Activated T-helper 17 cell treated with anti-CD3 and anti-CD28 coated beads, Interleukin-2, amount 50 U/mL, for 72 hours (primary cell): ENCODE measurements around the gene MAN2A1. TPM values are rescaled to one million over a fixed set of nuclear protein-coding genes. Genes with fewer than 3 reads are reported as not detected.
"Not testable (repeated sequence)": the region's sequence is repeated elsewhere in the genome, so short reads cannot be mapped to it uniquely, and the experiment has no call there.

ENCODE experiments used
- ATAC-seq: fragments of 150-1000 bp; cut with Tn5 transposase; replicated peaks from 2 replicates; pipeline ENCODE4 v1.10.0; 2021; ENCODE audit warnings: mild to moderate bottlenecking, moderate library complexity
- H3K27ac Mint-ChIP-seq: one replicate; pipeline ENCODE4 v1.8.0; 2022; ENCODE audit warnings: mixed read lengths
- H3K27me3 Mint-ChIP-seq: one replicate; pipeline ENCODE4 v1.8.0; 2022; ENCODE audit warnings: mixed read lengths
- H3K36me3 Mint-ChIP-seq: one replicate; pipeline ENCODE4 v1.8.0; 2022; ENCODE audit warnings: low read depth, mild to moderate bottlenecking, mixed read lengths
- H3K4me1 Mint-ChIP-seq: one replicate; pipeline ENCODE4 v1.8.0; 2022; ENCODE audit warnings: mixed read lengths
- H3K4me3 Mint-ChIP-seq: one replicate; pipeline ENCODE4 v1.8.0; 2022; ENCODE audit warnings: mild to moderate bottlenecking, mixed read lengths
- H3K9me3 Mint-ChIP-seq: one replicate; pipeline ENCODE4 v1.8.0; 2022; ENCODE audit warnings: mixed read lengths
- total RNA-seq, 2 donors: library from RNA; stranded (reverse); gene quantifications; one replicate each; pipeline ENCODE4 v1.2.3, GENCODE V29; 2022

Gene MAN2A1
- total RNA-seq, 2 donors from 2014 or later: 17.8 to 28.1 TPM

DNA sequence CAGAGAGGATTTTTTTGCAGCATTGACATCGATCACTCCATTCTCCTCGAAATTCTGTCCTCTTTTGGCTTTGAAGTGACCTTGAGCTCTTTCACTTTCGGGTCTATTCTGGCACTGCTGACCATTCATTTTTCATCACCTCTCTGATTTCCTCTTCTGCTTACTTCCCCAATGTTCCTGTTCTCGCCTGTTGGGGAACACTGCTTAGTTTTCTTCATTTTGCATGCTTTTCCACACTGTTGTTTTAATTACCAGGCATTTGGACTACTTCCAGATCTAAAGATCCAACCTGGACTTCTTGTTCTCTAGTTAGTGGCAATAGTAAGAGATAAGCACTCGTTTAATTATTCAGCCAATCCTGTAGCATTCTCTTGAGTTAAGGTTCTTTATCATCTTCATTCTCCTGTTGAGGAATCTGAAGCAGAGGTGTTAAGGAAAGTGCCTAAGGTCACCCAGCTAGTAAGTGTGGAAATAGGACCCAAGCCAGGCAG lies 53.4 kb downstream of the MAN2A1 start:
- peaks cover 47% of the 10 kb centered on the region for H3K36me3 Mint-ChIP-seq
- no peak overlapping the region for H3K4me3 Mint-ChIP-seq
- no peak overlapping the region for H3K27ac Mint-ChIP-seq
- no peaks in the 10 kb centered on the region for H3K9me3 Mint-ChIP-seq
- H3K4me1 Mint-ChIP-seq: peaks cover 17% of the 10 kb centered on the region
- ATAC-seq: no peak
- H3K27me3 Mint-ChIP-seq: no peaks in the 10 kb centered on the region

DNA sequence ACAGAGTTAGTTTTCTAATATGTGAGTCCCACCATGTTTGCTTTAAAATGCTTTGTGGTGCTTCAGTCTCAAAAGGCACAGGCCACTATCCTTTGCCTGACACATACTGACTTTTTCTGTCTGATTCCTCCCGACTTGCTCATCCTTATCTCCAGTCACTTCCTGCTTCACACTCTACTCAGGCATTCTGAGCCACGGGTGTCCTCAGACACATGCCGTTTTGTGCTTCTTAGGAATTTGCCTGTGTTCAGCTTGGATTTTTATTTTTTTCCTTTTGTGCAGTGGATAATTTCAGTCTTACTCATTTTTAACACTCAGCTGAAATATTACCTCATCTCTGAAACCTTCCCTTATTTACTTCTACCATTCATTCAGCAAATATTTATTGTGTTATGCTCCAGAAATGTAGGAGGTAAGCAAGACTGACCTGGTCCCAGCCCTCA lies 54.1 kb downstream of the MAN2A1 start:
- peaks cover 47% of the 10 kb centered on the region for H3K36me3 Mint-ChIP-seq
- no peak overlapping the region for H3K4me3 Mint-ChIP-seq
- peaks cover 17% of the 10 kb centered on the region for H3K4me1 Mint-ChIP-seq
- H3K27ac Mint-ChIP-seq: no peak overlapping the region
- H3K9me3 Mint-ChIP-seq: no peaks in the 10 kb centered on the region
- no peaks in the 10 kb centered on the region for H3K27me3 Mint-ChIP-seq
- no peak for ATAC-seq

DNA sequence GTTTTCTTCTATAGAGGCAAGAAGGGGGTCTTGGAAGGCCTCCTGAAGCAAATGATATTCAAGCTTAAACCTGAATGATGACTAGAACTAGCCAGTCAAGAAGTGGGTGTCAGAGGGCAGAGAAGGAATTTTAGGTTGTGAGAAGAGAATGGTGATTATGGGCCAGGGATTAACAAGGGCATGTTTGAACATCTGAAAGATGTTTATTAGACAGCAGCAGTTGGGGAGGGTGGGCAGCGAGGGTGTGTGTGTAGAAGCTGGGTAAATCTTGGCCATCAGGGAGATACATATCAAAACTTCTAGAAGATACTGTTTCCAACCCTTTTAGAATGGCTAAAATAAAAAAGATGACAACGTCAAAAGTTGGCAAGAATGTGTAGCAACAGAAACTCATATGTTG lies 54.5 kb downstream of the MAN2A1 start:
- Mint-ChIP-seq H3K4me3 (no peak overlapping the region), H3K27me3 (no peaks in the 10 kb centered on the region), H3K36me3 (peaks cover 43% of the 10 kb centered on the region), H3K4me1 (peaks cover 17% of the 10 kb centered on the region), H3K27ac (no peak overlapping the region), H3K9me3 (no peaks in the 10 kb centered on the region)
- ATAC-seq: no peak

DNA sequence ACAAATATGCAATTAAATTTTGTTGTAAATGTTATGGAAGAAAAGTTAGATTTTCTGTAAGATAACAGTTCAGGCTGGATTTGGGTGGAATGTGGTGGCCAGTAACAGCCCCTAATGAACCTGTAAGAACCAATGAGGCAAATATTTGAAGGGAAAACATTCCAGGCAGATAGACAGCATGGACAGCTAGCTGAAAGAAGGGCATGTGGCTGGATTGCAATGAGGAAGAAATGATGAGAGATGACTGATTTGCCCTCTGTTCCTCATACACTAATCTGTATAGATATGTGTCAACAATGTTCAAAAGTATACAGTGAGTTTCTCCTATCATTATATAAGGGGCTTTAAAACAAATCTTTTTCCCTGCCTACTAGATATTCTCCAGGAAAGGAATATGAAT lies 58.8 kb downstream of the MAN2A1 start:
- Mint-ChIP-seq H3K27me3 (no peaks in the 10 kb centered on the region), H3K9me3 (no peaks in the 10 kb centered on the region), H3K36me3 (peaks cover 23% of the 10 kb centered on the region), H3K4me3 (no peak overlapping the region), H3K4me1 (peaks cover 15% of the 10 kb centered on the region), H3K27ac (no peak overlapping the region)
- no peak for ATAC-seq

DNA sequence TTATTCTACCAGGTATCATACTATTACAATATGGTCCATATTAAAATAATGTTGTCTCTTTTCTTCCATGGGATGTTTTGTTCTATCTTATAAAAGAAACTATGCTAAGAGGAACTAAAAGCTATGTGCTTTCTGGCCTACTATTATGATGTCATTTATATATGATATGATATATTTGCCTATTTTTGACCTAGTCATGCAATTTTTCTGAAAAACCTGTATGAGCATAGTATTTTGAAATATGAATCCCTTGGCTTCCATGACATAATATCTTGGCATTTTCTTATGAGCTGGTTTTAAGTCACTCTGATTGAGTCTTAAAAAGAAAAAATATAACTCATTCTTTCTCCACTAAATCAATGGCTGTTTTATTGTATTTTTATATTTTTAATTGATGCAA lies 60.7 kb downstream of the MAN2A1 start:
- Mint-ChIP-seq H3K27ac (no peak overlapping the region), H3K27me3 (no peaks in the 10 kb centered on the region), H3K4me1 (peaks cover 8% of the 10 kb centered on the region), H3K36me3 (peaks cover 20% of the 10 kb centered on the region), H3K9me3 (no peaks in the 10 kb centered on the region), H3K4me3 (no peak overlapping the region)
- no peak for ATAC-seq

DNA sequence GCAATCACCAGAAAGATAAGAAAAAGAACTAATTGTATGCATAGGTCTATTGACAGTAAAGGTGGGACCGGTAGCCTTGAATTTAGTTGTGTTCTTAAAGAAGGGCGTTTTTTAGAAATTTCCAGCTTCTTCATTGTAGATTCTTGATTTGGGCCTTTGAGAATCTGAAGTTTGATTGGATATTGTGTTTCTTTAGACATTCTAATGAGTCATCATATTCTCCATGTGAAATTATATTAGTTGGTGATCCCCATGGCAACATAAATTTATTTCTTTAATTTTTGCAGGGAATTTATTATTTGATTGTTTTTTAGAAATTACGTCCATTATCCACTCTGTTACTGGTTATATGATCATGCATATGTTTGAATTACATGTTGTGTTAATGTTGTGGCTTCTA lies 63.6 kb downstream of the MAN2A1 start:
- ATAC-seq: no peak
- H3K4me3 Mint-ChIP-seq: no peak overlapping the region
- H3K36me3 Mint-ChIP-seq: peaks cover 45% of the 10 kb centered on the region
- no peaks in the 10 kb centered on the region for H3K9me3 Mint-ChIP-seq
- peaks cover 8% of the 10 kb centered on the region for H3K4me1 Mint-ChIP-seq
- H3K27ac Mint-ChIP-seq: no peak overlapping the region
- no peaks in the 10 kb centered on the region for H3K27me3 Mint-ChIP-seq

DNA sequence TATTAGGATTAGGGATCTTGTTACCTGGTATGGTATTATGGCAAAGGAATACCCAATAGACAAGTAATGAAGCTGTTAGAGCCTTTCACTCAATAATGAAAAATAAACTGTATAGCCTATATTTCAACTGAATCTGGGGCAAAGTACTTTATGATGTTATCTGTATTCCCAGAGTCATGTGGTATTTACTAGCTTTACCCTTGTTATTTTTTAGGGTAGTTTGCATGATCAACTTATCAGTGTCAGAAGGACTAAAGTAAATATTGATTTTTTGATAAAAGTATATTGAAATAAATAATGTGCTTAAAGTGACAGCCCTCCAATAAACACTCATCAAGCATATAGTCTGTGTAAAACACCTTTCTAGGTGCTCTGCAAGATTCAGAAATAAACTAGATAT lies 64.6 kb downstream of the MAN2A1 start:
- H3K4me3 Mint-ChIP-seq: no peak overlapping the region
- no peak for ATAC-seq
- H3K27ac Mint-ChIP-seq: no peak overlapping the region
- H3K4me1 Mint-ChIP-seq: peaks cover 8% of the 10 kb centered on the region
- peaks cover 51% of the 10 kb centered on the region for H3K36me3 Mint-ChIP-seq
- no peaks in the 10 kb centered on the region for H3K9me3 Mint-ChIP-seq
- no peaks in the 10 kb centered on the region for H3K27me3 Mint-ChIP-seq

DNA sequence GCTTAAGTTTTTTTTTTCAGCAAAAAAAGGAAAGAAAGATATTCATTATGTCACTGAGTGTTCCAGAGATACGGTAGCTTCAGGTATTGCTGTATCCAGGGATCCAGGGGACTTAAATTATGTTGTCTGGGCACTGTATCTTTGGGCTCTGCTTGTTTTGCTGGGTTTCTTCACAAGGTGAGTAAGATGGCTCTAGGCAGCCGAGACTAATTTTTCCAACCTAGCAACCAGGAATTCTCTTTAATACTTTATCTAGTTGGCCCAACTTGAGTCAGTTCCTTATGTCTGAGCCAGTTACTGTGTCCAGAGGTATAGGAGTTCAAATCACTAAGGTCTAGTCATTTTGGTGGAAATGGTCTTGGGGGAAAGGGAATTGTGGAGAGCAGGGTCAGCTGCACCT lies 66.0 kb downstream of the MAN2A1 start:
- Mint-ChIP-seq H3K4me1 (peaks cover 8% of the 10 kb centered on the region), H3K4me3 (no peak overlapping the region), H3K36me3 (peaks cover 66% of the 10 kb centered on the region), H3K27ac (no peak overlapping the region), H3K9me3 (no peaks in the 10 kb centered on the region), H3K27me3 (no peaks in the 10 kb centered on the region)
- ATAC-seq: no peak

DNA sequence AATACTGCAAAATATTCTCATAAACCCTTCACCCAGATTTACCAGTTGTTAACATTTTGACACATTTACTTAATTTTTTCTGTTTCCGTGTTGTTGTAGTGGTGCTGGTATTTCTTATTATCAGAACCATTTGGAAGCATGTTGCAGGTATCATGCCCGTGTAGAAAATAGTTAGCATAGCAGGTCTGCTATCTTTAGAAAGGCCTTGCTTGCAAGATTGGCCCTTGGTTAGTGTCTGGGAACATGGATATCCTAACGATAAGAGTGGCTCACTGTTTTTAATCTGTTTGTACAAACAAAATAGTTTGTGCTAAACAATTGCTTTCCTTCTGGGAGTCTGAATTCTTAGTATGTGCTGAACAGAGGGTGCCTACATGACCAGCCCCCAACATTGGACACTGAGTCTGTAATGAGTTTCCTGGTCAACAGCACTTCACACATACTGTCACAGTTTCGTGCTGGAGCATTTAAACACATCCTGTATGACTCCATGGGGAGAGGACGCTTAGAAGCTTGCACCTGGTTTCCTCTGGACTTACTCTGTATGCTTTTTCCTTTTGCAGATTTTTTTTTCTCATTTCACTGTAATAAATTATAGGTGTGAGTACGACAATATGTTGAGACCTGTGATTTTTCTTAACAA lies 66.9 kb downstream of the MAN2A1 start:
- Mint-ChIP-seq H3K4me1 (peaks cover 7% of the 10 kb centered on the region), H3K36me3 (peaks cover 60% of the 10 kb centered on the region), H3K4me3 (no peak overlapping the region), H3K9me3 (no peaks in the 10 kb centered on the region), H3K27me3 (no peaks in the 10 kb centered on the region), H3K27ac (no peak overlapping the region)
- ATAC-seq: no peak

DNA sequence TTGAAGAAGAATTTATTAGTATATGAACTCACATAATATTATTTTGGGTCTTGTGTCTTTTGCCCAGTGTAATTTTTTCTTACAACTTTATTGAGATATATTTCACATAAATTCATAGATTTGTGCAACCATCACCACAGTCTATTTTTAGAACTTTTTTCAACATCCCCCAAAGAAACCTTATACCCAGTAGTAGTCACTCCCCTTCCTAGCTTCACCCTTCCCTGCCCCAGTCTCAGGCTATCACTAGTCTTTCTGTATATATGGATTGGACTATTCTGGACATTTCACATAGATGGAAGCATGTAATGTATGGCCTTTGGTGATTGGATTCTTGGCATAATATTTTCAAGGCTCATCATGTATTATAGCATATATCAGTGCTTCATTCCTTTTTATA lies 67.8 kb downstream of the MAN2A1 start:
- peaks cover 58% of the 10 kb centered on the region for H3K36me3 Mint-ChIP-seq
- no peak for ATAC-seq
- peaks cover 3% of the 10 kb centered on the region for H3K4me1 Mint-ChIP-seq
- no peaks in the 10 kb centered on the region for H3K27me3 Mint-ChIP-seq
- no peaks in the 10 kb centered on the region for H3K9me3 Mint-ChIP-seq
- H3K27ac Mint-ChIP-seq: no peak overlapping the region
- no peak overlapping the region for H3K4me3 Mint-ChIP-seq

DNA sequence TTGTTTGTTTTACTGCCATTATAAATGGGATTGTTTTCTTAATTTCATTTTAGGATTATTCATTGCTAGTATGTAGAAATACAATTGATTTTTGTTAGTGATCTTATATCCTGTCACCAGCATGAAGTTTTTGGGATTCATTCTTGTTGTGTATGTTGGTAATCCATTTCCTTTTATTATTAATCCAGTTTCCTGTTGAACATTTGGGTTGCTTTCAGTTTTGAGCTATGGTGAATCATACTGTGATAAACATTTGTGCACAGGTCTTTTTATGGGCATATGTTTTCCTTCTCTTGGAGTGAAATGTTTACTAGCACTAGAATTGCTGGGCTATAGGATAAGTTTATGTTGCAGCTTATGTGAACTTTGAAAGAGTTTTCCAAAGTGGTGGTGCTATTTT lies 69.6 kb downstream of the MAN2A1 start:
- no peak for ATAC-seq

DNA sequence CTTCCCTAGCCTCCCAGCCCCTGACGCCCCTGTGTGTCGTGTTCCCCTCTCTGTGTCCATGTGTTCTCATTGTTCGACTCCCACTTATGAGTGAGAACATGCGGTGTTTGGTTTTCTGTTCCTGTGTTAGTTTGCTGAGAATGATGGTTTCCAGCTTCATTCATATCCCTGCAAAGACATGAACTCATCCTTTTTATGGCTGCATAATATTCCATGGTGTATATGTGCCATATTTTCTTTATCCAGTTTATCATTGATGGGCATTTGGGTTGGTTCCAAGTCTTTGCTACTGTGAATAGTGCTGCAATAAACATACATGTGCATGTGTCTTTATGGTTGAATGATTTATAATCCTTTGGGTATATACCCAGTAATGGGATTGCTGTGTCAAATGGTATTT lies 70.4 kb downstream of the MAN2A1 start:
- not testable (repeated sequence) for H3K4me1 Mint-ChIP-seq, ATAC-seq, H3K27me3 Mint-ChIP-seq, H3K9me3 Mint-ChIP-seq, H3K27ac Mint-ChIP-seq, H3K4me3 Mint-ChIP-seq
- H3K36me3 Mint-ChIP-seq: peaks cover 63% of the 10 kb centered on the region

More for the DNA sequence above, 69.6 kb downstream of the MAN2A1 start:
- peaks cover 64% of the 10 kb centered on the region for H3K36me3 Mint-ChIP-seq
- no peaks in the 10 kb centered on the region for H3K27me3 Mint-ChIP-seq
- no peaks in the 10 kb centered on the region for H3K9me3 Mint-ChIP-seq
- no peak overlapping the region for H3K4me3 Mint-ChIP-seq
- no peak overlapping the region for H3K27ac Mint-ChIP-seq
- peaks cover 4% of the 10 kb centered on the region for H3K4me1 Mint-ChIP-seq

DNA sequence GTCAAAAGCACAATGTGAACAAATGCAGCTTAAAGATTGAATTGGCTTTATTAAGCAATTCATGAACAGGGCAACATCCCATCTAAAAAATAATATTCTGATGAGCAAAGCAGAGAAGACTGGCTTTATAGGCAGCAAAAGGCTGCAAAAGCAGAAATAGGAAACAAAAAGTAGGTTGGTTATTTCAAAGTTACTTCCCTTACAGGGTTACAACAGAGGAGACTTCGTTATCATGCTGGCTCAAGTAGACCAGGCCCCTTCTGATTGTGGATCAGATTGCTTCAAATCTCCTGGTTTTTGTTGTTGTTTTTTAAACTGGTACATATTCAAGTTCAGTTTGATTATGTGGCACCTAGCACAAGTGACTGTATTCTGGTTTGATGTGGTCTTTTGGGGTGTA lies 73.1 kb downstream of the MAN2A1 start:
- Mint-ChIP-seq H3K9me3 (no peaks in the 10 kb centered on the region), H3K36me3 (peaks cover 44% of the 10 kb centered on the region), H3K4me3 (no peak overlapping the region), H3K27ac (no peak overlapping the region), H3K27me3 (no peaks in the 10 kb centered on the region), H3K4me1 (peaks cover 8% of the 10 kb centered on the region)
- ATAC-seq: no peak

DNA sequence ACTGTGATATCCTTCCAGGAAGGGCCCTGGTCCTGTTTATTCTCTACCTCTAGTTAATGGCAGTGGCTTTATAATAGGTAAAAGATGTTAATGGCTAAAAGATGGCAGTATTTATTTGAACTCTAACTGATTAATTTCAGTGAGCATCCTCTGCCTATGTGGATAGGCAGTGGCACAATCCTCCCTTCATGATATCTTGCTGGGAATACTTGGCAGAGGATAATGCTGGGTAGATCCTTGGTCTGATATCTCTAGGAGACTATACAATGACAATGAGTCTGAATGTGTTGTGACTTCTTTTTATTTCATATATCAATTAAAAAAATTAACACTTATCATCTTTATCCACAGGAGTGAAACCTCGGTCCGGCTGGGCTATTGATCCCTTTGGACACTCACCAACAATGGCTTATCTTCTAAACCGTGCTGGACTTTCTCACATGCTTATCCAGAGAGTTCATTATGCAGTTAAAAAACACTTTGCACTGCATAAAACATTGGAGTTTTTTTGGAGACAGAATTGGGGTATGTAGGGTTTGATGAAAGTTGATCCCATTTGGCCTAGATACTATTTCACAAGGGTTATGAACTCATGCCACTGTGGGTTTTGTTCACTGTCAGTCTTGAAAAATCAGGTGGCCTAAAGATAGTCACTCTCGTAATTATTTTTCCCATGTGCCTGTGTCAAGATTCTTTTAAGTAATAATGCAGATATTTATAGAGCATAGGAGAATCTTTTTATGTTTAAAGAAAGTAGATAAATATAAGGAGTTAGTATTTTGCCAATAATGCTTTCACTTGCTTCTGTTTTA lies 77.7 kb downstream of the MAN2A1 start:
- no peak overlapping the region for H3K27ac Mint-ChIP-seq
- no peaks in the 10 kb centered on the region for H3K27me3 Mint-ChIP-seq
- peaks cover 56% of the 10 kb centered on the region for H3K36me3 Mint-ChIP-seq
- no peaks in the 10 kb centered on the region for H3K9me3 Mint-ChIP-seq
- peaks cover 6% of the 10 kb centered on the region for H3K4me1 Mint-ChIP-seq
- no peak for ATAC-seq
- H3K4me3 Mint-ChIP-seq: no peak overlapping the region

DNA sequence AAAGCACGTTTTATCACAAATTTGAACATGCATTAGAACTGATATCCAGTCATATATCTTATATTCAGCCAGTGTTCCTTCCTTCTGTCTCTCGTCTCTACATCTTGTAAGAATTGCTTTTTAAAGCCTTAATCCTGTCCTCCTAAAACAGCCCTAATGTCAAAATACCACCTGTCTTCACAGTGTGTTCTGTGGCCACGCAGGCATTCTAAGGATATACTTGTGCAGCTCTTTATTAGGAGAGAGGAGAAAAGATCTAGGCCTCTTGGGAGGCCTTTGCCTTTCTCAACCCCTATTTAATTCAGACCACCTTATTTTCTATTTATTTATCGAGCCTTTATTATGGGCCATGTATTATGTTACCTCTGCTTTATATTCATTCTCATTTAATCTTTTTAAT lies 78.3 kb downstream of the MAN2A1 start:
- Mint-ChIP-seq H3K4me1 (peaks cover 4% of the 10 kb centered on the region), H3K9me3 (no peaks in the 10 kb centered on the region), H3K27me3 (no peaks in the 10 kb centered on the region), H3K36me3 (peaks cover 56% of the 10 kb centered on the region), H3K27ac (no peak overlapping the region), H3K4me3 (no peak overlapping the region)
- ATAC-seq: no peak
